ENCODE measurements around the gene KLRD1.
"Not testable (repeated sequence)": the region's sequence is repeated elsewhere in the genome, so short reads cannot be mapped to it uniquely, and the experiment has no call there.

KLRD1 gene

DNA sequence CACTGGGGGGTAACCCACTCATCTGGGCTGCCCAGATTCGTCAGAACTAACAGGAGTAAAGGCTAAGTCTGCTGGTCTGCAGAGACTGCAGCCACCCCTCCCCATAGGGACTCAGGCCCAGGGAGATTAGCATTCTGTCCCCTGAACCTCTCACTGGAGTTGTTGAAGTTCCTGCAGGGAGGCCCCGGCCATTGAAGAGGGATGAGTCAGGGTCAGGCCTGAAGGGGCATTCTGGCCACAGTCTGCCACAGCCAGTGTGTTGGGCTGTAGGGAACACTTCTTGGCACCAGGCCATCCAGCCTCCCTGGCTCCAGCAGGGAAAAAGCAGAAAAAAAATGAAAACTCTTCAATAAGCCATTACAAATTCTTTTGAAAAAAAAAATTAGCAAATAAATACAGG is 46.8 kb downstream of the KLRD1 start:
- Mint-ChIP-seq H3K36me3 (ENCODE audit: low read depth) (no peaks in the 10 kb centered on the region), H3K4me1 (ENCODE audit: low read depth) (no peaks in the 10 kb centered on the region), H3K27ac (no peak overlapping the region), H3K9me3 (no peaks in the 10 kb centered on the region), H3K4me3 (no peak overlapping the region), H3K27me3 (ENCODE audit: low read depth) (peaks cover 13% of the 10 kb centered on the region)
- DNase-seq (ENCODE audit: low spot score), result no peak

DNA sequence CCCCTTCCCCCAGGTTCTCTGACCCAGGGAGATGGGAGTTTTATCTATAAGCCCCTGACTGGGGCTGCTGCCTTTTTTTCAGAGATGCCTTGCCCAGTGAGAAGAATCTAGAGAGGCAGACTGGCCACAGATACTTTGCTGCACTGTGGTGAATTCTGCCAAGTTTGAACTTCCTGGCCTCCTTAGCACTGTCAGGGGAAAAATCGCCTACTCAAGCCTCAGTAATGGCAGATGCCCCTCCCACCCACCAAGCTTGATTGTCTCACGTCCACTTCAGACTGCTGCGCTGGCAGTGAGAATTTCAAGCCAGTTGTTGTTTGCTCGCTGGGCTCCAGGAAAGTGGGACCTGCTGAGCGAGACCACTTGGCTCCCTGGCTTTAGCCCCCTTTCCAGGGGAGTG is 50.5 kb downstream of the KLRD1 start:
- Mint-ChIP-seq H3K27me3 (ENCODE audit: low read depth) (peaks cover 13% of the 10 kb centered on the region), H3K9me3 (no peaks in the 10 kb centered on the region), H3K36me3 (ENCODE audit: low read depth) (no peaks in the 10 kb centered on the region), H3K27ac (no peak overlapping the region), H3K4me1 (ENCODE audit: low read depth) (peaks cover 2% of the 10 kb centered on the region), H3K4me3 (no peak overlapping the region)
- DNase-seq (ENCODE audit: low spot score), result no peak

GRCh38 chr12:10358969-10359368 is 51.3 kb downstream of the KLRD1 start:
- Mint-ChIP-seq H3K9me3 (no peaks in the 10 kb centered on the region), H3K27ac (no peak overlapping the region), H3K36me3 (ENCODE audit: low read depth) (no peaks in the 10 kb centered on the region)

DNA sequence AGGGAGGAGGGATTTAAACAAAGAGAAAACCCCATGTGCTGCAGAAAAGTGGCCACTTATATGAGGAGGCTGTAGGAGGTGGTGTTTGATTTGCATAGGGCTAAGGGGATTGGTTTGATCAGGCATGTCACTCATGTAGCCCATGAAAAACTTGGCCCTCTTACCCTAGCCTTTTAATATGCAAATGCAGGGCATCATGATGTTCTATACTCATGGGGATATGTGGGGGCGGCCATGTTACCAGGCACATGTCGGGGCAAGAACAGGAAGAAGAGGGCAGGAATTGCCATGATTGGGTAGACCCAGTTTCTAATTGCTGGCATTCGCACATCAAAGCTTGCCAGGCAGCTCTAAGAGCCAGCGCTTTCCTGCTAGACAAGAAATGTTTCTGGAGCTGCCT is 53.4 kb downstream of the KLRD1 start:
- DNase-seq (ENCODE audit: low spot score), result no peak
- Mint-ChIP-seq H3K36me3 (ENCODE audit: low read depth) (no peaks in the 10 kb centered on the region), H3K4me1 (ENCODE audit: low read depth) (peaks cover 2% of the 10 kb centered on the region), H3K9me3 (no peaks in the 10 kb centered on the region), H3K27ac (no peak overlapping the region), H3K27me3 (ENCODE audit: low read depth) (peaks cover 12% of the 10 kb centered on the region), H3K4me3 (no peak overlapping the region)

More at GRCh38 chr12:10358969-10359368, 51.3 kb downstream of the KLRD1 start:
- no peak for DNase-seq (ENCODE audit: low spot score)
- Mint-ChIP-seq H3K27me3 (ENCODE audit: low read depth) (peaks cover 13% of the 10 kb centered on the region), H3K4me3 (no peak overlapping the region), H3K4me1 (ENCODE audit: low read depth) (peaks cover 2% of the 10 kb centered on the region)

GRCh38 chr12:10361622-10362021 is 54.0 kb downstream of the KLRD1 start:
- Mint-ChIP-seq H3K27me3 (ENCODE audit: low read depth) (peaks cover 11% of the 10 kb centered on the region), H3K9me3 (no peaks in the 10 kb centered on the region), H3K36me3 (ENCODE audit: low read depth) (no peaks in the 10 kb centered on the region), H3K27ac (no peak overlapping the region), H3K4me3 (no peak overlapping the region), H3K4me1 (ENCODE audit: low read depth) (peaks cover 2% of the 10 kb centered on the region)
- no peak for DNase-seq (ENCODE audit: low spot score)

DNA sequence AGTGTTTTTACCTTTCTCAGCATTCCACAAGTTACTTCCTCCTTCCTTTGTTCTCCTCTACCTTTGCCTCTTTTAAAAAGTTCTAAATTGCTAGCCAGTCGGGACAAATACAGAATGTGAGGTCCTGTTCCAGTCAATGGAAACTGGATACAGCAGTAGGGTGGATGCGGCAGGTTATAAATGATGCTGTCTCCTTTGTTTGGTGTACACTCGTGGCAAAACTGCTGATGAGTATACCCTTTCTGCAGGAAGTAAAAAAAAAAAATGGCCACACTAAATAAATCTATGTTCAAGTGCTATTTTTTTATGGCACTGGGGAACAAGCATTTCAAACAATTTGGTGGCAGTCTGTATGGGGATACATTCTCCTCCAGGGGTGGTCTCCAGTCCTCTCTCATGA is 54.7 kb downstream of the KLRD1 start:
- Mint-ChIP-seq H3K27me3 (ENCODE audit: low read depth) (peaks cover 11% of the 10 kb centered on the region), H3K4me1 (ENCODE audit: low read depth) (peaks cover 2% of the 10 kb centered on the region), H3K4me3 (no peak overlapping the region), H3K36me3 (ENCODE audit: low read depth) (no peaks in the 10 kb centered on the region), H3K27ac (no peak overlapping the region), H3K9me3 (no peaks in the 10 kb centered on the region)
- no peak for DNase-seq (ENCODE audit: low spot score)

- H3K9me3 Mint-ChIP-seq, result peaks cover 2% of the 10 kb centered on the region
- H3K27me3 Mint-ChIP-seq (ENCODE audit: low read depth), result peaks cover 9% of the 10 kb centered on the region
- peaks cover 2% of the 10 kb centered on the region for H3K4me1 Mint-ChIP-seq (ENCODE audit: low read depth)
- H3K4me3 Mint-ChIP-seq, result no peak overlapping the region
- H3K27ac Mint-ChIP-seq, result no peak overlapping the region
- H3K36me3 Mint-ChIP-seq (ENCODE audit: low read depth), result no peaks in the 10 kb centered on the region
- DNase-seq (ENCODE audit: low spot score), result no peak
Observed at GRCh38 chr12:10362828-10363657, 55.4 kb downstream of the KLRD1 start.

GRCh38 chr12:10363658-10363913 is 55.9 kb downstream of the KLRD1 start:
- no peak for DNase-seq (ENCODE audit: low spot score)
- no peaks in the 10 kb centered on the region for H3K36me3 Mint-ChIP-seq (ENCODE audit: low read depth)
- H3K4me3 Mint-ChIP-seq, result no peak overlapping the region
- peaks cover 2% of the 10 kb centered on the region for H3K4me1 Mint-ChIP-seq (ENCODE audit: low read depth)
- peaks cover 13% of the 10 kb centered on the region for H3K27me3 Mint-ChIP-seq (ENCODE audit: low read depth)
- peaks cover 4% of the 10 kb centered on the region for H3K9me3 Mint-ChIP-seq
- no peak overlapping the region for H3K27ac Mint-ChIP-seq

GRCh38 chr12:10363914-10364814 is 56.5 kb downstream of the KLRD1 start:
- DNase-seq (ENCODE audit: low spot score), result peak; percentile 30
- Mint-ChIP-seq H3K27me3 (ENCODE audit: low read depth) (peaks cover 11% of the 10 kb centered on the region), H3K9me3 (peaks cover 4% of the 10 kb centered on the region), H3K27ac (no peak overlapping the region), H3K36me3 (ENCODE audit: low read depth) (no peaks in the 10 kb centered on the region), H3K4me3 (no peak overlapping the region), H3K4me1 (ENCODE audit: low read depth) (peaks cover 4% of the 10 kb centered on the region)

DNA sequence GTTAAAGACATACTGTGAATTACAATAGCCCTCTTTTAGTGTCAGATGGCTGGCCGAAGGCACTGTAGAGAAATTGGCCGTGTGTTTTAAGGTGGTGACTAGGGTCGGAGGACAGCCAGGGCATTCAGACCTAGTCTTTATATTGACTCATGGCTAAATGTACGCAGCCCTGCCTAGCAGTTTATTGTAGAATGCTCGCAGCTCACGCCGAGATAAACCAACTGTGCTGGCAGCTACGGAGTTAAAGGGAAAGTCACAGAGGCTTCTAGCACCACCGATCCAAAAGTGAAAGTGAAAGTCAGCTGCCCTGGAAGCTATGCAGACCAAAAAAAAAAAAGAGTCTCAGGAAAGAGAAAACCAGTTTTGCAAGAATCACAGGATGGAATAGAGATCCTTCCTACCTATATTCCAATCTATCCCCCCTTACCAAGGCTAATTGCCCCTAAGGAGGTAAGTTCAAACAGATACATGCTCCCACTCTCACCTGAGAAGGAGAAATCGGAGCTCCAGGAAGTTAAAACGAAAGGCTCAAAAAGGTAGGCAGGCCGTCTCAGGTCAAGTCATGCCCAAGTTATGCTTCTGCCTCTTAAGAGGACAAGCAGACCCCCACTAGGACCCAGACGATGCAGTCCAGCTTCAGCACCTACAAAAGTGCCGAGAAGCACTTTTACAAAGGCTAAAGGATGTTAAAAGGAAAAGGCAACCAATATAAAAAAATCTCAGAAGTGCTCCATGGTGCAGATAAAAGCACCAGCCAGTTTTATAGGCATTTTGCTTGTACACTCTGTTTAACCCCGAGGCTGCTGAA is 57.3 kb downstream of the KLRD1 start:
- H3K4me1 Mint-ChIP-seq (ENCODE audit: low read depth), result peaks cover 4% of the 10 kb centered on the region

DNA sequence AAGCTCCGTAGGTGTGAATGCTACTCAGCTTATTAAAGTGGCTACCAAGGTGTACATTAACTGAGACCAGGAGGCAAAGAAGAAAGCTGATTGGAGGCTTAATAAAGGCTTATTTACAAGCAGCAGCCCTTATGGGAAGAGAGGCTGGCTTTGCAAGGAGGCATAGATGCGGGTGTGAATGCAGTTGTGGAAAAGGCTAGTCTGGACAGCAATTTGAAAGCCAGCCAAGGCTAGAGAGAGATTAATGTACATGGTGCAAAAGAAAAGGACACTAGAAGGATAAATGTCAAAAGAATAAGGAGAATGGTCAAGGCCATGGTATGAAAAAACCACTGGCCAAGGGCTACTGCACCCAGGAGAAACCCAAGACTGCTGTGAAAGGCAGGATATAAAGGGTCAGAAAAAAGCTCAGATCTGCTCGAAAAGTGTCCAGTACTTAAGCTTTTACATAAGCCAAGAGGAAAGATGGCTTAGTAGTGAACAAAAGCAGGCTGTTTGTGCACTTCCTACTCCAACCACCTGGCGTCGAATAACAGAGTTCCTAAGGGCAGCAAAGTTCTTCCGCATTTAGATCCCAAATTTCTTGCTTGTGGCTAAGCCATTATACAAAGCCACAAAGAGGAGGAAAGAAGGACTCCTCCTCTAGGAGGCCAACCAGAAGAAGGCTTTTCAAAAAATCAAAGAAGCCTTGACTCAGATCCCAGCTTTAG is 58.2 kb downstream of the KLRD1 start:
- no peak overlapping the region for H3K4me3 Mint-ChIP-seq
- no peak for DNase-seq (ENCODE audit: low spot score)
- H3K4me1 Mint-ChIP-seq (ENCODE audit: low read depth), result peaks cover 4% of the 10 kb centered on the region
- H3K36me3 Mint-ChIP-seq (ENCODE audit: low read depth), result no peaks in the 10 kb centered on the region
- H3K9me3 Mint-ChIP-seq, result peaks cover 4% of the 10 kb centered on the region
- H3K27ac Mint-ChIP-seq, result no peak overlapping the region
- H3K27me3 Mint-ChIP-seq (ENCODE audit: low read depth), result peaks cover 9% of the 10 kb centered on the region

More for the DNA sequence above, 57.3 kb downstream of the KLRD1 start:
- H3K4me3 Mint-ChIP-seq, result no peak overlapping the region
- H3K36me3 Mint-ChIP-seq (ENCODE audit: low read depth), result no peaks in the 10 kb centered on the region
- no peak overlapping the region for H3K27ac Mint-ChIP-seq
- peak; percentile 42 for DNase-seq (ENCODE audit: low spot score)
- H3K27me3 Mint-ChIP-seq (ENCODE audit: low read depth), result peaks cover 11% of the 10 kb centered on the region
- H3K9me3 Mint-ChIP-seq, result peaks cover 4% of the 10 kb centered on the region

DNA sequence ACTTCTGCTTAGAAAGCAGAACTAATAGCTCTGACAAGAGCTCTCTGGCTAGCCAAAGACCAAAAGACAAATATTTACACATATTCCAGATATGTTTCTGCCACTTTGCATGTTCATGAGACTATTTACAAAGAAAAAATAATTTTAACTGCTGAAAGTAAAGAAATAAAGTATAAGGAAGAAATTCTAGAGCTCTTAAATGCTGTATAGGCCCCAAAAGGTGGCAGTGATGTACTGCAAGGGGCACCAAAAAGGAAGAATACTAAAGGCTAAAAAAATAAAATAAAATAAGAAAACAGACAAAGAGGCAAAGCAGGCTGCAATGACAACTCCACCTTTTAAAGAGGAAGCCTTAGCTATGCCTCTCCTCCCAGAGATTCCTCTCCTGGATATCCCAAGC is 59.2 kb downstream of the KLRD1 start:
- no peak for DNase-seq (ENCODE audit: low spot score)
- Mint-ChIP-seq H3K27ac (no peak overlapping the region), H3K4me1 (ENCODE audit: low read depth) (peaks cover 2% of the 10 kb centered on the region), H3K9me3 (peaks cover 4% of the 10 kb centered on the region), H3K4me3 (no peak overlapping the region), H3K36me3 (ENCODE audit: low read depth) (no peaks in the 10 kb centered on the region), H3K27me3 (ENCODE audit: low read depth) (peaks cover 6% of the 10 kb centered on the region)

DNA sequence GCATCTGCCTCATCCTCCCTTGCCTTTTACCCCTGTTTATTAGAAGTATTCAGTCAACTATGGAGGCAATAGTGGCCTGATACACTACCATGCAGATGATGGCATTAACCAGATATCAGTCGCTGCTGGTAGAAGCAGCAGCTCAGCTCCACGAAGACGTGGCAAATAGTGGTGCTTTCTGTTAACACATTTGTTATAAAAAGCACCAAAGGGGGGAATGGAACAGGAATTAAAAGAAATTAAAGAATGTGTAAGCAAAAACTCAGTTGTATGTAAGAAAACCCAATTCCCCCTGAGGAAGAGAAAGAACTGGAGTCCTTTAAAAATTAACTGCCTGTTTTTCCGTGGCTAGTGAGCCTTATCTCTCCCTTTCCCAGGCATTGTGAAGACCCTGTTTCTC is 60.0 kb downstream of the KLRD1 start:
- not testable (repeated sequence) for DNase-seq (ENCODE audit: low spot score); H3K27me3 Mint-ChIP-seq (ENCODE audit: low read depth); H3K27ac Mint-ChIP-seq; H3K4me1 Mint-ChIP-seq (ENCODE audit: low read depth); H3K4me3 Mint-ChIP-seq; H3K9me3 Mint-ChIP-seq; H3K36me3 Mint-ChIP-seq (ENCODE audit: low read depth)
